Measurements from ENCODE around the gene CEBPA. TPM values are rescaled to one million over a fixed set of nuclear protein-coding genes. Genes with fewer than 3 reads are reported as not detected.

CEBPA gene
- total and polyA plus RNA-seq, 4 donors = 32.9 to 112 (median 82.7) TPM

DNA sequence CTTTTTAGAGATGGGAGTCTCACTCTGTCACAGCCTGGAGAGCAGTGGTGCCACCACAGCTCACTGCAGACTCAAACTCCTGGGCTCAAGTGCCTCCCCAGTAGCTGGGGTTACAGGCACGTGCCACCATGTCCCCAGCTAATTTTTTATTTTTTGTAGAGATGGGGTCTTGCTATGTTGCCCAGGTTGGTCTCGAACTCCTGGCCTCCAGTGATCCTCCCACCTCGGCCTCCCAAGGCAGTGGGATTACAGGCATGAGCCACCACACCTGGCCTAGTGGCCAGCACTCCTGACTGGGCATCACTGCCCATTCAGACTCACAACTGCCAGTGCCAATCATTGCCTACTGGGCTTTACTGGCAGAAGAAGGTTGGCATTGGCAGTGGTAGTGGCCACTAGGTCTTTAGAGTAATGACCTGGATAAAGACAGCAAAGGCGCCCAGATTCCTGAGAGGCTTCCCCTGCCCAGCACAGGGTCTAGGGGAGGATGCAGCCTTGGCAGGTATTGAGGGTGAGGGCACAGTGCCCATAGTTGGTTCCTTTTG lies 49.8 kb downstream of the CEBPA start:
- no peak for DNase-seq (ENCODE audit: low spot score)

DNA sequence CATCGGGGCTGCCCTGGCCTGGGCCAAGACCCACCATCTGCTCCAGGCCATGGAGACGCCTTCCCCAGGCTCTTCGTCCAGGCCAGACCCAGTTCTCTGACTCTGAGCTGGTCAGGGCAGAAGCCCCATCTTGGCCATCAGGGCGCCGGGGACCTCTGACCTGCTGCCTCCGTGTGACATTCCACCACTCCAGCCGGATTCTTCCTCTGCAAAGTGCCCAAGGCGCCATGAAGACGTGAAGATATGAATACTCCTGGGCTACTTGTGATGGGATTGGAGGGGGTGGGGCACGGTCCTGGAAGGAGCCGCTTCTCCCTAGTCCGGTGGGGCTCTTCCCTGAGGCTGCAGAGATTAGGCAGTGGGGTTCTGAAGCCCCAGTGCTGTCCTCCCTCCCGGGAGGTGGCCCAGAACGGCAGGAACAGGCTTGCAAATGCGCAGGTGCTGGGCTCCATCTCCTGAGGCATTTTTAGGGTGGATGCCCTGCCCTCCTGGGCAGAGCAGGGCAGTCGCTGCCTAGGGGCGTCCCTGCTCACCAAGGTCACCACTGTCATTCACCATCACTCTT lies 50.7 kb downstream of the CEBPA start:
- H3K4me1 ChIP-seq (ENCODE audit: control insufficient read depth in 4 of 4, insufficient read depth in 4 of 4, low read length in 3 of 4) = peaks cover 15 to 42% (median 32%) of the 10 kb centered on the region in 4 donors
- H3K27me3 ChIP-seq (ENCODE audit: control insufficient read depth in 4 of 4, insufficient read depth in 4 of 4, low read length in 3 of 4) = no peaks in the 10 kb centered on the region
- no peaks in the 10 kb centered on the region for H3K9me3 ChIP-seq (ENCODE audit: control insufficient read depth in 4 of 4, low read length in 3 of 4)
- no peak overlapping the region for H3K27ac ChIP-seq (ENCODE audit: low read depth in 1 of 2, low read length in 2 of 2)
- TF ChIP-seq, protein P1, sequence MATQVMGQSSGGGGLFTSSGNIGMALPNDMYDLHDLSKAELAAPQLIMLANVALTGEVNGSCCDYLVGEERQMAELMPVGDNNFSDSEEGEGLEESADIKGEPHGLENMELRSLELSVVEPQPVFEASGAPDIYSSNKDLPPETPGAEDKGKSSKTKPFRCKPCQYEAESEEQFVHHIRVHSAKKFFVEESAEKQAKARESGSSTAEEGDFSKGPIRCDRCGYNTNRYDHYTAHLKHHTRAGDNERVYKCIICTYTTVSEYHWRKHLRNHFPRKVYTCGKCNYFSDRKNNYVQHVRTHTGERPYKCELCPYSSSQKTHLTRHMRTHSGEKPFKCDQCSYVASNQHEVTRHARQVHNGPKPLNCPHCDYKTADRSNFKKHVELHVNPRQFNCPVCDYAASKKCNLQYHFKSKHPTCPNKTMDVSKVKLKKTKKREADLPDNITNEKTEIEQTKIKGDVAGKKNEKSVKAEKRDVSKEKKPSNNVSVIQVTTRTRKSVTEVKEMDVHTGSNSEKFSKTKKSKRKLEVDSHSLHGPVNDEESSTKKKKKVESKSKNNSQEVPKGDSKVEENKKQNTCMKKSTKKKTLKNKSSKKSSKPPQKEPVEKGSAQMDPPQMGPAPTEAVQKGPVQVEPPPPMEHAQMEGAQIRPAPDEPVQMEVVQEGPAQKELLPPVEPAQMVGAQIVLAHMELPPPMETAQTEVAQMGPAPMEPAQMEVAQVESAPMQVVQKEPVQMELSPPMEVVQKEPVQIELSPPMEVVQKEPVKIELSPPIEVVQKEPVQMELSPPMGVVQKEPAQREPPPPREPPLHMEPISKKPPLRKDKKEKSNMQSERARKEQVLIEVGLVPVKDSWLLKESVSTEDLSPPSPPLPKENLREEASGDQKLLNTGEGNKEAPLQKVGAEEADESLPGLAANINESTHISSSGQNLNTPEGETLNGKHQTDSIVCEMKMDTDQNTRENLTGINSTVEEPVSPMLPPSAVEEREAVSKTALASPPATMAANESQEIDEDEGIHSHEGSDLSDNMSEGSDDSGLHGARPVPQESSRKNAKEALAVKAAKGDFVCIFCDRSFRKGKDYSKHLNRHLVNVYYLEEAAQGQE (IDR thresholded peaks at IDR 0.05) = no peak
- TF ChIP-seq, protein P2, sequence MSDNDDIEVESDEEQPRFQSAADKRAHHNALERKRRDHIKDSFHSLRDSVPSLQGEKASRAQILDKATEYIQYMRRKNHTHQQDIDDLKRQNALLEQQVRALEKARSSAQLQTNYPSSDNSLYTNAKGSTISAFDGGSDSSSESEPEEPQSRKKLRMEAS (IDR thresholded peaks at IDR 0.05) = no peak
- no peak for TF ChIP-seq JUND (IDR thresholded peaks at IDR 0.05)
- no peak for TF ChIP-seq EGR1 (IDR thresholded peaks at IDR 0.05; ENCODE audit: low read depth in 2 of 2)
- TF ChIP-seq NR2F2 (IDR thresholded peaks at IDR 0.05) = no peak
- TF ChIP-seq, protein P3, sequence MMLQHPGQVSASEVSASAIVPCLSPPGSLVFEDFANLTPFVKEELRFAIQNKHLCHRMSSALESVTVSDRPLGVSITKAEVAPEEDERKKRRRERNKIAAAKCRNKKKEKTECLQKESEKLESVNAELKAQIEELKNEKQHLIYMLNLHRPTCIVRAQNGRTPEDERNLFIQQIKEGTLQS (IDR thresholded peaks at IDR 0.05) = no peak
- TF ChIP-seq GABPA (IDR thresholded peaks at IDR 0.05 in 1 of 2, conservative IDR thresholded peaks at IDR 0.05 in 1 of 2) = no peak
- TF ChIP-seq HNF4G (IDR thresholded peaks at IDR 0.05) = no peak
- TF ChIP-seq SP1 (IDR thresholded peaks at IDR 0.05) = no peak
- TF ChIP-seq FOXA2 (IDR thresholded peaks at IDR 0.05) = no peak
- TF ChIP-seq FOXA1 (IDR thresholded peaks at IDR 0.05) = no peak
- no peak overlapping the region for H3K4me3 ChIP-seq (ENCODE audit: low read depth in 1 of 3, low read length in 3 of 3)
- H3K36me3 ChIP-seq (ENCODE audit: control insufficient read depth in 4 of 4, insufficient read depth in 3 of 4, low read depth in 1 of 4, low read length in 3 of 4) = no peaks in the 10 kb centered on the region
- no peak overlapping the region for H3K9ac ChIP-seq (ENCODE audit: low read depth in 1 of 2, low read length in 2 of 2)
- DNase-seq (ENCODE audit: low spot score) = no peak
- WGBS = 90% methylated on average over 17 of the region's 17 CpGs

More for the DNA sequence above, 49.8 kb downstream of the CEBPA start:
- H3K36me3 ChIP-seq (ENCODE audit: control insufficient read depth in 4 of 4, insufficient read depth in 3 of 4, low read depth in 1 of 4, low read length in 3 of 4) = no peaks in the 10 kb centered on the region
- 94% methylated on average over 4 of the region's 4 CpGs for WGBS
- H3K4me1 ChIP-seq (ENCODE audit: control insufficient read depth in 4 of 4, insufficient read depth in 4 of 4, low read length in 3 of 4) = peaks cover 11 to 34% (median 23%) of the 10 kb centered on the region in 4 donors
- H3K9me3 ChIP-seq (ENCODE audit: control insufficient read depth in 4 of 4, low read length in 3 of 4) = no peaks in the 10 kb centered on the region
- H3K27me3 ChIP-seq (ENCODE audit: control insufficient read depth in 4 of 4, insufficient read depth in 4 of 4, low read length in 3 of 4) = no peaks in the 10 kb centered on the region
- H3K27ac ChIP-seq (ENCODE audit: low read depth in 1 of 2, low read length in 2 of 2) = no peak overlapping the region
- no peak overlapping the region for H3K9ac ChIP-seq (ENCODE audit: low read depth in 1 of 2, low read length in 2 of 2)
- TF ChIP-seq RXRA (IDR thresholded peaks at IDR 0.05) = no peak
- TF ChIP-seq JUND (IDR thresholded peaks at IDR 0.05) = no peak
- TF ChIP-seq GABPA (IDR thresholded peaks at IDR 0.05 in 1 of 2, conservative IDR thresholded peaks at IDR 0.05 in 1 of 2) = no peak
- TF ChIP-seq HNF4A (conservative IDR thresholded peaks at IDR 0.05) = no peak
- TF ChIP-seq TAF1 (conservative IDR thresholded peaks at IDR 0.05) = no peak
- no peak for TF ChIP-seq RAD21 (IDR thresholded peaks at IDR 0.05)
- TF ChIP-seq YY1 (IDR thresholded peaks at IDR 0.05) = no peak
- TF ChIP-seq NR2F2 (IDR thresholded peaks at IDR 0.05) = no peak
- TF ChIP-seq SP1 (IDR thresholded peaks at IDR 0.05) = no peak
- TF ChIP-seq, protein P4, sequence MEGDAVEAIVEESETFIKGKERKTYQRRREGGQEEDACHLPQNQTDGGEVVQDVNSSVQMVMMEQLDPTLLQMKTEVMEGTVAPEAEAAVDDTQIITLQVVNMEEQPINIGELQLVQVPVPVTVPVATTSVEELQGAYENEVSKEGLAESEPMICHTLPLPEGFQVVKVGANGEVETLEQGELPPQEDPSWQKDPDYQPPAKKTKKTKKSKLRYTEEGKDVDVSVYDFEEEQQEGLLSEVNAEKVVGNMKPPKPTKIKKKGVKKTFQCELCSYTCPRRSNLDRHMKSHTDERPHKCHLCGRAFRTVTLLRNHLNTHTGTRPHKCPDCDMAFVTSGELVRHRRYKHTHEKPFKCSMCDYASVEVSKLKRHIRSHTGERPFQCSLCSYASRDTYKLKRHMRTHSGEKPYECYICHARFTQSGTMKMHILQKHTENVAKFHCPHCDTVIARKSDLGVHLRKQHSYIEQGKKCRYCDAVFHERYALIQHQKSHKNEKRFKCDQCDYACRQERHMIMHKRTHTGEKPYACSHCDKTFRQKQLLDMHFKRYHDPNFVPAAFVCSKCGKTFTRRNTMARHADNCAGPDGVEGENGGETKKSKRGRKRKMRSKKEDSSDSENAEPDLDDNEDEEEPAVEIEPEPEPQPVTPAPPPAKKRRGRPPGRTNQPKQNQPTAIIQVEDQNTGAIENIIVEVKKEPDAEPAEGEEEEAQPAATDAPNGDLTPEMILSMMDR (IDR thresholded peaks at IDR 0.05; ENCODE audit: low read depth, low read length, missing input control) = no peak
- no peak for TF ChIP-seq EGR1 (IDR thresholded peaks at IDR 0.05; ENCODE audit: low read depth in 2 of 2)
- TF ChIP-seq, protein P1 (IDR thresholded peaks at IDR 0.05) = no peak
- no peak for TF ChIP-seq FOXA2 (IDR thresholded peaks at IDR 0.05)
- no peak for TF ChIP-seq FOXA1 (IDR thresholded peaks at IDR 0.05)
- TF ChIP-seq, protein P2 (IDR thresholded peaks at IDR 0.05) = no peak
- H3K4me3 ChIP-seq (ENCODE audit: low read depth in 1 of 3, low read length in 3 of 3) = no peak overlapping the region

All from liver (tissue), 9 donors.